HEK293 (cell line): ENCODE measurements around the gene SLC25A36.
A peak's percentile ranks its signal among the peaks of the same experiment; 100 is the strongest.

Source experiments
- BCL11B ChIP-seq: fragments of 450-650 bp; formaldehyde crosslinking; IDR thresholded peaks from 2 replicates; pipeline ENCODE4 v1.5.1; 2016; ENCODE audit warnings: low read depth, missing biosample characterization, missing genetic modification characterization
- CTCF ChIP-seq: fragments of 450-650 bp; formaldehyde crosslinking; IDR thresholded peaks from 2 replicates; pipeline ENCODE4 v1.5.1; 2016; ENCODE audit warnings: missing biosample characterization, missing genetic modification characterization
- ELK4 ChIP-seq: IDR thresholded peaks from 2 replicates; pipeline ENCODE4 v1.6.1; 2011; ENCODE audit warnings: mild to moderate bottlenecking, low read depth, low read length, borderline replicate concordance
- INSM2 ChIP-seq: fragments of 450-650 bp; formaldehyde crosslinking; IDR thresholded peaks from 2 replicates; pipeline ENCODE4 v1.5.1; 2016; ENCODE audit warnings: missing biosample characterization, missing genetic modification characterization
- KLF10 ChIP-seq: fragments of 450-650 bp; IDR thresholded peaks from 2 replicates; pipeline ENCODE4 v1.5.1; 2018; ENCODE audit warnings: missing biosample characterization, mild to moderate bottlenecking, missing genetic modification characterization
- KLF9 ChIP-seq: fragments of 450-650 bp; formaldehyde crosslinking; IDR thresholded peaks from 2 replicates; pipeline ENCODE4 v1.5.1; 2016; ENCODE audit warnings: missing biosample characterization, missing genetic modification characterization, low read depth
- PATZ1 ChIP-seq: fragments of 450-650 bp; formaldehyde crosslinking; IDR thresholded peaks from 2 replicates; pipeline ENCODE4 v1.5.1; 2016; ENCODE audit warnings: missing biosample characterization, missing genetic modification characterization
- SP3 ChIP-seq: fragments of 450-650 bp; formaldehyde crosslinking; IDR thresholded peaks from 2 replicates; pipeline ENCODE4 v1.5.1; 2016; ENCODE audit warnings: missing biosample characterization, missing genetic modification characterization
- ZBTB1 ChIP-seq: fragments of 450-650 bp; formaldehyde crosslinking; IDR thresholded peaks from 2 replicates; pipeline ENCODE4 v1.5.1; 2016; ENCODE audit warnings: missing biosample characterization, missing genetic modification characterization
- ZBTB7A ChIP-seq: fragments of 450-650 bp; formaldehyde crosslinking; IDR thresholded peaks from 2 replicates; pipeline ENCODE4 v1.5.1; 2016; ENCODE audit warnings: low read depth, missing biosample characterization, missing genetic modification characterization
- ZFP37 ChIP-seq: fragments of 450-650 bp; formaldehyde crosslinking; IDR thresholded peaks from 2 replicates; pipeline ENCODE4 v1.5.1; 2016; ENCODE audit warnings: missing biosample characterization, missing genetic modification characterization
- ZNF26 ChIP-seq: fragments of 450-650 bp; formaldehyde crosslinking; IDR thresholded peaks from 2 replicates; pipeline ENCODE4 v1.5.1; 2016; ENCODE audit warnings: missing biosample characterization, missing genetic modification characterization
- ZNF292 ChIP-seq: fragments of 450-650 bp; formaldehyde crosslinking; IDR thresholded peaks from 2 replicates; pipeline ENCODE4 v1.5.1; 2016; ENCODE audit warnings: low read depth, missing biosample characterization, missing genetic modification characterization, borderline replicate concordance
- ZNF362 ChIP-seq: fragments of 450-650 bp; formaldehyde crosslinking; IDR thresholded peaks from 2 replicates; pipeline ENCODE4 v1.5.1; 2016; ENCODE audit warnings: missing biosample characterization, missing genetic modification characterization
- ZNF391 ChIP-seq: fragments of 450-650 bp; formaldehyde crosslinking; IDR thresholded peaks from 2 replicates; pipeline ENCODE4 v1.5.1; 2016; ENCODE audit warnings: low read depth, missing biosample characterization, missing genetic modification characterization, borderline replicate concordance
- ZNF394 ChIP-seq: fragments of 450-650 bp; formaldehyde crosslinking; IDR thresholded peaks from 2 replicates; pipeline ENCODE4 v1.5.1; 2016; ENCODE audit warnings: missing biosample characterization, missing genetic modification characterization, mild to moderate bottlenecking, moderate library complexity, borderline replicate concordance
- ZNF560 ChIP-seq: fragments of 450-650 bp; formaldehyde crosslinking; IDR thresholded peaks from 2 replicates; pipeline ENCODE4 v1.5.1; 2017; ENCODE audit warnings: missing biosample characterization, missing genetic modification characterization, borderline replicate concordance
- ZNF585B ChIP-seq: fragments of 450-650 bp; formaldehyde crosslinking; IDR thresholded peaks from 2 replicates; pipeline ENCODE4 v1.5.1; 2016; ENCODE audit warnings: missing biosample characterization, missing genetic modification characterization
- ZNF629 ChIP-seq: fragments of 450-650 bp; formaldehyde crosslinking; IDR thresholded peaks from 2 replicates; pipeline ENCODE4 v1.5.1; 2017; ENCODE audit warnings: missing biosample characterization, missing genetic modification characterization
- ZNF639 ChIP-seq: fragments of 450-650 bp; formaldehyde crosslinking; IDR thresholded peaks from 2 replicates; pipeline ENCODE4 v1.5.1; 2016; ENCODE audit warnings: missing biosample characterization, missing genetic modification characterization
- ZNF692 ChIP-seq: fragments of 450-650 bp; formaldehyde crosslinking; IDR thresholded peaks from 2 replicates; pipeline ENCODE4 v1.5.1; 2016; ENCODE audit warnings: missing biosample characterization, missing genetic modification characterization
- ZNF837 ChIP-seq: fragments of 450-650 bp; formaldehyde crosslinking; IDR thresholded peaks from 2 replicates; pipeline ENCODE4 v1.5.1; 2016; ENCODE audit warnings: missing biosample characterization, missing genetic modification characterization

The SLC25A36 gene

GRCh38 chr3:140941434-140942220 lies at the start of gene SLC25A36 (continued):
- TF ChIP-seq ZNF692 (tag by site-specific recombination) (no peak), ZBTB1 (tag by site-specific recombination) (no peak), KLF9 (tag by site-specific recombination) (peak; percentile 76), ZNF394 (tag by site-specific recombination) (0 out of 2 replicates have a peak, but pooled peaks have one; percentile 19), ZBTB7A (no peak), ZNF560 (tag by site-specific recombination) (no peak), BCL11B (0 out of 2 replicates have a peak, but pooled peaks have one; percentile 68), ZNF362 (tag by site-specific recombination) (peak; percentile 3; the same call in 1 of the 2 replicates), ZFP37 (tag by site-specific recombination) (no peak), ZNF585B (tag by site-specific recombination) (no peak), CTCF (tag by site-specific recombination) (peak; percentile 66), PATZ1 (tag by site-specific recombination) (peak; percentile 58), ELK4 (no peak), ZNF391 (no peak), INSM2 (no peak), ZNF26 (no peak), ZNF292 (tag by site-specific recombination) (no peak), ZNF837 (tag by site-specific recombination) (no peak), SP3 (peak; percentile 77), ZNF629 (tag by site-specific recombination) (peak; percentile 98), ZNF639 (peak; percentile 15; the same call in 1 of the 2 replicates), KLF10 (tag by site-specific recombination) (peak; percentile 35; the same call in 1 of the 2 replicates)
